Inflammatory macrophage (primary cell): ENCODE data around the gene CAMTA1.

Experiments used
- DNase-seq, 2 donors: peaks; one replicate each; pipeline ENCODE4 v3.0.0-alpha.2; 2020 to 2022

The CAMTA1 gene

DNA sequence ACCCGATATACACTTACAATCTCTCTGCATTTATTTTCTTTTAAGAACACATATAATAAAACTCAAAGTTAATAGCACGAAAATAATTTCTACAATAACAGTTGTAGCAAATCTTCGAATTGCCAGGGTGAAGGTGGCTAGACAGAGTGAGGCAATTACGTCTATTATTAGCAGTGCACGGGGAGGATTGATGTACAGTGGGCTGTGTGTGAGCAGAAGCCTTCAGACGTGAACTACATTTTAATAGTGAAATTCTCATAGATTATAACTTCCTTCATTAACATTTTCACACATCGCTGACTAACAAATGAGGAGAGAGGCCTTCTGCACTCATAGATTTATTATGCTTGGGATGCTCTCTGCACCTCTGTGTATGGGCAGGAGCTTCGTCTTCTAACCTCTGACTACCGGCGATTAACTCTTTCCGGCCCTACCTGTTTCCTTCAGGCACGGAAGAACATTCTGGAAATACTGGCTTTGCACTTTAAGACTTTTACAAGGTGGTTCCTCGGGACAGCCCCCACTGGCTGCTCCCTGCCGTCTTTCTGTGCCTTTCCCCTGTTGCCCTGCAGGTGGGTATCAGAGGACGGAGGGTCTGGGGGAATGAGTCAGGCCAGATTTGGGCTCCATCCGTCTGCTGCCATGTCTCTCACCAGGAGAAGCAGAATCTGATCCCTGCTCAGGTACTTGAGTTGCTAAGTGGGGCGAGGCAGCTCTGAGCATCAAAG is 200.5 kb downstream of the CAMTA1 start:
- DNase-seq, result no peak

- no peak for DNase-seq
These were observed 201.0 kb downstream of the CAMTA1 start for GRCh38 chr1:6986281-6986680.

DNA sequence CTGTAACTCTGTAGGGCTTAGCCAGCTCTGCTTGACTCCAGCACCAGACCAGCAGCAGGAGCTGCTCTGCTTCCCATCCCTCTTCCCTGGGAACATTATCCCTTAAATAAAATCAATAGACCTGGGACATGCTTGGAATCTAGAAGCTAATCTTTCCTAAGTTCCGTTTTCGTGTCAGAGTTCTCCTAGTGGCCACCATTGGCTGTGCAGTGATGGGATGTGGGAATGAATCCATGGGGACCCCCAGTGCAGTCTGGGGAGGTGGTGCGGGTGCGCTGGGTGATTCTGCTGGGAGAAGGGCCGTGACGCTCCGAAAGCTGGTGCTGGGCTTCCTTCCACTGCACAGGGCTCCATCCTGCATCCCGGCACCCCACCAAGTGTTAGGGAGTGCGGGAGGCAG is 202.7 kb downstream of the CAMTA1 start:
- DNase-seq, result no peak

DNA sequence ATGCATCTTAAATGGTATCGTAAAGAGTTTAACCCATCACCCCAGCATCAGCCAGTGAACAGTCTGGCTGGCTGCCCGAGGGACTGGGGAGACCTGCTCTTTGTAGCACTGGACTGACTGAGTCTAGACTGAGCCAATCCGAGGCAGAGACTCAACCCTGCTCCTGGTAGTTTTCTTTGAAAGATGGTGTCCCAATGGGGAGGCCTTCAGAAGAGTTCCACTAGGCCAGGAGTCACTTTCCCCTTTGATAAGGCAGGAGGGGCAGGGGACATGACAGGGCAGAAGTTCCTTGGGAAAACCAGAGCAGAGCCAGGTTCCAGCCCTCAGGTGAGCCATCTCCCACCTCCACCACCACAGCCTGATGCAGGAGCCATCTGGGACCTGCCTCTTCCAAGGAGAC is 203.5 kb downstream of the CAMTA1 start:
- DNase-seq, result no peak

DNA sequence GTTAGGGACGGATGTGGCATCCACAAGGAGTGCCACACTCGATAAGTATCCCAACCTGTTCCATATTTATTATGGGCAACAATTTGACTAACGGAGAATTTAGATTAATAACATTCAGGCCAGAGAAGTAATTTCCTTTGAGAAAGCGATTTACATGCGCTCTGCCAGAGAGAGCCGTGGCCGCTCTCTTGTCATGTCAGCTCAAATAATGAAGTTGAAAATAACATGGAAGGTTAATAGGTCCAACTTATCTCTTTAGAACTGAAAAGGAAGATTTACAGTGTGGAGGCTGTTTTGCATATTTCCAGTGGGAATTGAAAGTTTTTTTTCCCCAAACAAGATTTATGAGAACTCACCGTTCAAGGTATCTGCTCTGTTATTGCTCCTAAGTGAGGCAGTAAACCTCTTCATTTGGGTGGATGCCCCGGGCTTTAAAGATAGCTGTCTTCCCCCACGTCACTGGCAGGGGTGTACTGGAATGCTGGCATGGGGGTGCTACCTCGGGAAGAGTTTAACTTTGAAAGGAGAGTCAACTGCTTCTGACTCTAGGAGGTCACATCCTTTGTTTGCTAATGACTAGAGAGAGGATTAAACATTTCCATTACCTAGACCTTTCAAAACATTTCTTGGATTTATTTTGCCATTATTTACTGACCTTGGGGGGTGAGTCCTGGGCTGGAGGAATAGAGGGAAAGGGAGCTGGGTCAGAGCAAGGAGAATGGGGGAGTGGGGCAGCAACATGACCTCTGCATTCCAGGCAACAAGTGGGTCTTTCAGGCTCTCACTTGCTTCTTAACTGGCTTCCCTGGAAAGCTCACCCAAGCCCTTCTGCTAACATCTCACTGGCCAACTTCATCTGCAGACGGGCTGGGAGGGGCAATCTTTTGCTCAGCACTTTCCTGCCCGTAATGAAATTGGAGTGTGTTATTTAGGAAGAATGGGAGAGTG is 204.2 kb downstream of the CAMTA1 start:
- DNase-seq, result no peak

DNA sequence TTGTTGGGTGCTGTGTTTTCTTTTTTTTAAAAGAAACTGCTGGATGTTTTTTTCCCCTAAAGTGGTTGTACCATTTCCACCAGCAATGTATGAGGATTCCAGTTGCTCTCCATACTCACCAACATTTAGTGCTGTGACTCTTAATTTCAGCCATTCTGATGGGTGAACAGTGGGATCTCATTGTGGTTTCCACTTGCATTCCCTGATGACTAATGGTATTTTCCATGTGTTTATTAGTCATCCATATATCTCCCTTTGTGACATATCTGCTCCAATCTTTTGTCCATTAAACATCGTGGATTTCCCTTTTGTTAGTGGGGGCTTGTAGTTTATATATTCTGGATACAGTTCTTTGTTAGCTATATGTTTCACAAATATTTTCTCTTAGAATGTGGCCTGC is 206.0 kb downstream of the CAMTA1 start:
- DNase-seq, result no peak

- no peak for DNase-seq
These were observed 210.5 kb downstream of the CAMTA1 start for GRCh38 chr1:6995789-6996188.

- DNase-seq, result no peak
These were observed 211.1 kb downstream of the CAMTA1 start for GRCh38 chr1:6996371-6996770.

DNA sequence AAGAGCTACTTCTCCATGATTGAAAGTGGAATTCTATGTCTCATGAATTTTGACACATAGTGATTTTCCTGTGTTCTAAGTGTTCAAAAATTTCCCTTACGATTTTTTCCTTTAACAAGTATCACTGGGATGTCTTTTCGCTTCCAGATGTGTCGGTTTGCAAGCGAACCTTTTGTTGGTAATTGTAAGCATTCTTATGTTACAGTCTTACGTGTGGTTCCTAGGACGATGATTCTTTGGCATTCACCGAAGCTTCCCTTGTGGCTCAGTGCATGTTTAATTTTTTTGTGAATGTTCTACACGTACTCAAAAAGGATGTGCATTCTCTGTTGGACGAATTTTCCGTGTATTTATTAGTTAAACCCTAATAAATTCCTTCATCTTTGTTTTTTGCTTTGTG is 211.6 kb downstream of the CAMTA1 start:
- DNase-seq, result no peak

DNA sequence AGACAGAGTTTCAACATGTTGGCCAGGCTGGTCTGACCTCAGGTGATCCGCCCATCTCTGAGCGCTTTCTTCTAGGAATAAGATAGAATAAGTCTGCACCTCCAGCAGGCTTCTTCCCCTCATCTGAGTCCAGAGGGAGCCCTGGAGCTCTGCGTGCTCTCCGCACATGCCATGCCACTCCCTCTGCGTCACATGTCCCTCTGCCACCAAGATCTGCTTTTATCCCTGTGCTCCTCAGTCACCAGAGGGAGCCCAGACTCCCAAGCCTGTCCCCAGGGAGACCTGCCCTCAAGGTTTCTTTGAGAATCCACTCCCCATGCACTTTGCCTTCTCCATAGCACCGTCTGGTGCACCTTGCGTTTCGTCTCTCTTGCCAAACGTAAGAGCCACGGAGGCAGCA is 213.0 kb downstream of the CAMTA1 start:
- DNase-seq, result no peak

DNA sequence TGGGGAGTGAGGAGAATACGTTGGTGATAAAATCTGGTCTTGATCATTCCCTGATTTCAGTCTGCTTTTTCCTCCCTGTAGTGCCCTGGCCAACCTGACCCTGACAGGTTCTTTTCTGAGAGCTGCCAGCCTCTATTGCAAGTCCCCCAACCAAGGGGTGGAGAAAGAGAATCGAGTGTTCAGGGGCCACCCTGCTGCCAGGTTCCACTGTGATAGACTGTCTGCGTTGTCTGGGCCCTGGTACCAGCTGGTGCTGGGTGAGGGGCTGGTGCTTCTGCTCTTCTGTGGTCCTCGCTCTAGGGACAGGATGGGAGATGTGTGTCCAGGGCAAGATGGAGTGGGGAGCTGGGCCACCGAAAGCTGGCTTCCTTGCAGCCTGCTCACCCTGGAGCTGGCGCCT is 214.6 kb downstream of the CAMTA1 start:
- DNase-seq, result no peak

GRCh38 chr1:7000720-7001119 is 215.5 kb downstream of the CAMTA1 start:
- DNase-seq, result no peak

DNA sequence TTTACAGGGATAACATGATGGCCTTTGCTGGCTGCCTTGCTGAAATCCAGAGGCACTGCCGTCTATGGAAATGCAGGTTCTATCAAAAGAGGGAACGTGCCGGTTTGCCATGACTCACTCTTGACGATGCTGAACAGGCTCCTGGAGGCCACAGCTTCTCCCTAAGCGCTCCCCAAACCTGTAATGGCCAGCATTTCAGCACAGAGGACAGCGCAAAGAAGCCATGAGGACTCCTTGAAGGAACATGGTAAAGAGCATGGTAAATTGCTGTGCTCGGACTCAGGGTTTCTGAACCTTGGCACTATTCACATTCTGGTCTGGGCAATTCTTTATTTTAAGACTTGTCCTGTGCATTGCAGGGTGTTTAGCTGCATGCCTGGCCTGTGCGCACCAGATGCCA is 217.5 kb downstream of the CAMTA1 start:
- DNase-seq, result no peak

- DNase-seq, result no peak
These were observed 218.4 kb downstream of the CAMTA1 start for GRCh38 chr1:7003676-7004075.

- no peak for DNase-seq
These were observed 218.9 kb downstream of the CAMTA1 start for GRCh38 chr1:7004181-7004580.

- DNase-seq, result no peak
These were observed 220.5 kb downstream of the CAMTA1 start for GRCh38 chr1:7005762-7006161.

DNA sequence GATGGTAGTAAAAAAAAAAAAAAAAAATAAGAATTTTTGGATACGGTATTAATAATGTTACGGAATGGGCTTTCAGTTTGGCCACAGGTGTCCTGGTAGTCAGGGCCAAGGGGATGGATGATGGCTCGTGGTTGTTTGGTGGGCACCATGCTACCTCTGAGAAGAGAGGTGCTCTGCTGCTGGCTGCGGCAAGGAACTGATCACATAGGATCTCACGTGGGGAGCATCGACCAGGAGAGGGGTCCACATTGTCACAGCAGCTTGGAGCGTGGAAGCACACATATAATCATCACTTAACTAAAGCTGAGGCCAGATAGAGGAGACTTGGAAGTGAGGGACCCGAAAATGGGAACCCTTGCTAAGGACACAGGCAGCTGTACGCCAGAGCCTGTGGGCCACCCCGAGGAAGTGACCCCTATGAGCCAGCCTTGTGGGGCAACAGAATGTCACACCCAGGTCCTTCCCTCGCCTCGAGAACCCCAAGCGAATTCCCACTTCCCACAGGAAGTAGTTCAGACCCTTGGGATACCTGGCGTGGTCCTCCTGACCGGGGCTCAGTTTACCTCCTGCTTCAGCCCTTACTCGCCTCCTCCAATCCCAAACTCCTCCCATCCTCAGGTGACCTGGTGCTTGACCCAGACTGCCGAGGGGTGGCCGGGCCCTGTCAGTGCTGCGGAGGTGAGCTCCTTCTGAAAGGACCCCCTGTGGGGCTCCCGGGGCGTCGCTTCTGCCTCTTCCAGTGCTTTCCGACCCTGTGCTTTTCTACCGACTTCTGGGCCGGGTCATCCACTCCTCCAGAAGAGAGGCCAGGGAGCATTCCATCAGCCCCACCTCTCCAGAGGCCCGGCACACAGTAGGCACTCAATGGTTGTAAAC is 222.0 kb downstream of the CAMTA1 start:
- no peak for DNase-seq

GRCh38 chr1:7007902-7008301 is 222.6 kb downstream of the CAMTA1 start:
- DNase-seq, result no peak

- no peak for DNase-seq
These were observed 223.1 kb downstream of the CAMTA1 start for GRCh38 chr1:7008331-7008730.

GRCh38 chr1:7008975-7009740 is 223.9 kb downstream of the CAMTA1 start:
- no peak for DNase-seq

- DNase-seq, result no peak
These were observed 224.7 kb downstream of the CAMTA1 start for GRCh38 chr1:7009741-7010525.
